Ascending aorta (tissue), 2 donors: Measurements from ENCODE around the gene AIF1. TPM values are rescaled to one million over a fixed set of nuclear protein-coding genes. Genes with fewer than 3 reads are reported as not detected.

Experiments
- DNase-seq, 2 donors: peaks; one replicate each; pipeline ENCODE4 v3.0.0-alpha.2; 2019; ENCODE audit warnings: low spot score in 2 of 2
- H3K27ac ChIP-seq, 2 donors: fragments of 200-600 bp; sonication (generic); one replicate each; pipeline ENCODE4 v1.5.1; 2016 to 2017; ENCODE audit warnings: mild to moderate bottlenecking in 1 of 2
- H3K27me3 ChIP-seq: fragments of 200-600 bp; sonication (generic); one replicate; pipeline ENCODE4 v1.5.1; 2017
- H3K36me3 ChIP-seq, 2 donors: fragments of 200-600 bp; sonication (generic); one replicate each; pipeline ENCODE4 v1.5.1; 2016
- H3K4me1 ChIP-seq, 2 donors: fragments of 200-600 bp; sonication (generic); one replicate each; pipeline ENCODE4 v1.5.1; 2016 to 2017; ENCODE audit warnings: mild to moderate bottlenecking in 1 of 2
- H3K4me3 ChIP-seq, 2 donors: fragments of 200-600 bp; sonication (generic); one replicate each; pipeline ENCODE4 v1.5.1; 2016 to 2017; ENCODE audit warnings: mild to moderate bottlenecking in 1 of 2
- H3K9me3 ChIP-seq, 2 donors: fragments of 200-600 bp; sonication (generic); one replicate each; pipeline ENCODE4 v1.5.1; 2016
- intact Hi-C: fragments of 100-400 bp; cut with DNase I; formaldehyde crosslinking; loops from one replicate; pipeline ENCODE4 v1.15.1; 2023
- total RNA-seq: library from RNA; depleted of rRNA; stranded (reverse); fragments of >200 nt; gene quantifications from one replicate; pipeline ENCODE4 v1.1.0, GENCODE V29; 2016
- TF ChIP-seq, protein P1 (sequence below), 3 experiments: fragments of 200-600 bp in 2 of 3; fragments of 450-650 bp in 1 of 3; sonication (generic) in 2 of 3; IDR thresholded peaks; one replicate each; pipeline ENCODE4 v1.5.1; 2016 to 2019; ENCODE audit warnings: antibody characterized with exemption in 3 of 3, mild to moderate bottlenecking in 1 of 3, moderate library complexity in 1 of 3

The AIF1 gene
- total RNA-seq, 1 donor from 2014 or later: 1.7 TPM

DNA sequence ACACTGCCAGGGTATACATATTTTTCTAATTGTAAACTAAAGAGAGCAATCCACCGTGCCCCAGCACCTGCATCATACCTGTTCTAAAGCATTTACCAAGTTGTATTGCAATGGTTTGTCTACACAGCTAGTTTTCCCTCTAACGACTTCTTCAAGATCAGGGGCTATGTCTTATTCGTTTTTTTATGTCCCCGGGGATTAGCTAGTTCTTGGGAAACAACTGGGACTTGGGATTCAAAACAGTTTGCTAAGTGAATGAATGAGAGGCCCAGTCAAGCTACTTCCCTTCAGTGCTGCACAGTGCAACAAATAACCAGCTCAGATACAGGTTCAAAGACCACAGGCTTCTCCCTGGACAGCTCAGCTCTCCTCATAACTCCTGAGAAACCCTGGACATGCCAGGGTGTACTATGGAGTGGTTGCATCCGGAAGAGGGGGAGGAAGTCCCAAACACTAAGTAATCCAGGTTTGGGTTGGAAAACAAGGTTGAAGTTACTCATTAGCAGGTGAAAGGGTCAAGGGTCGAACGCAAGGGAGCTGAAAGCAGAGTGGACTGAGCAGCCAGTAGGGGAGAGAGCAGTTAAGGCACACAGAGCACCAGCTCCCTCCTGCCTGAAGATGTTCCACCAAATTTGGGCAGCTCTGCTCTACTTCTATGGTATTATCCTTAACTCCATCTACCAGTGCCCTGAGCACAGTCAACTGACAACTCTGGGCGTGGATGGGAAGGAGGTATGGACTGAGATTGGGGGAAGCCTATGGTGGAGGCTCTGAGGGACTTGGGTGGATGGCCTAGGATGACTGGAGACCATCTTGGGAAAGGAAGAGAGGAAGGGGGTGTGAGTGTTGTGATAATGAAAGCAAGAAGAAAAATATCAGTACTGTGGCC is 40.6 kb downstream of the AIF1 start, which contains the start of gene APOM:
APOM (plus strand) TSS at position 546 of the 889 bp plus-strand sequence; CDS start at position 619, 73 bp downstream.
- peaks cover 11 to 33% of the 10 kb centered on the region in 2 donors for H3K4me1 ChIP-seq
- intact Hi-C loops: no loop called here

GRCh38 chr6:31657406-31658157 is 42.5 kb downstream of the AIF1 start:
- no peak for DNase-seq
- Histone ChIP-seq H3K9me3 (no peaks in the 10 kb centered on the region), H3K4me1 (peaks cover 11 to 34% of the 10 kb centered on the region in 2 donors), H3K4me3 (no peak overlapping the region), H3K27me3 (no peaks in the 10 kb centered on the region), H3K36me3 (peaks cover 7 to 24% of the 10 kb centered on the region in 2 donors), H3K27ac (peak overlapping the region in 1 of 2 donors; percentile 14)
- TF ChIP-seq, protein P1, sequence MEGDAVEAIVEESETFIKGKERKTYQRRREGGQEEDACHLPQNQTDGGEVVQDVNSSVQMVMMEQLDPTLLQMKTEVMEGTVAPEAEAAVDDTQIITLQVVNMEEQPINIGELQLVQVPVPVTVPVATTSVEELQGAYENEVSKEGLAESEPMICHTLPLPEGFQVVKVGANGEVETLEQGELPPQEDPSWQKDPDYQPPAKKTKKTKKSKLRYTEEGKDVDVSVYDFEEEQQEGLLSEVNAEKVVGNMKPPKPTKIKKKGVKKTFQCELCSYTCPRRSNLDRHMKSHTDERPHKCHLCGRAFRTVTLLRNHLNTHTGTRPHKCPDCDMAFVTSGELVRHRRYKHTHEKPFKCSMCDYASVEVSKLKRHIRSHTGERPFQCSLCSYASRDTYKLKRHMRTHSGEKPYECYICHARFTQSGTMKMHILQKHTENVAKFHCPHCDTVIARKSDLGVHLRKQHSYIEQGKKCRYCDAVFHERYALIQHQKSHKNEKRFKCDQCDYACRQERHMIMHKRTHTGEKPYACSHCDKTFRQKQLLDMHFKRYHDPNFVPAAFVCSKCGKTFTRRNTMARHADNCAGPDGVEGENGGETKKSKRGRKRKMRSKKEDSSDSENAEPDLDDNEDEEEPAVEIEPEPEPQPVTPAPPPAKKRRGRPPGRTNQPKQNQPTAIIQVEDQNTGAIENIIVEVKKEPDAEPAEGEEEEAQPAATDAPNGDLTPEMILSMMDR (IDR thresholded peaks at IDR 0.05): no peak
- intact Hi-C loops: no loop called here

More for the DNA sequence above, 40.6 kb downstream of the AIF1 start, which contains the start of gene APOM:
- H3K27ac ChIP-seq: no peak within 1 kb of the TSS
- H3K9me3 ChIP-seq: no peaks in the 10 kb centered on the region
- no peaks in the 10 kb centered on the region for H3K27me3 ChIP-seq
- H3K36me3 ChIP-seq: peaks cover 0 to 18% of the 10 kb centered on the region in 2 donors
- TF ChIP-seq, protein P1 (IDR thresholded peaks at IDR 0.05): no peak
- no peak for DNase-seq
- H3K4me3 ChIP-seq: no peak within 1 kb of the TSS

GRCh38 chr6:31658158-31658688 is 43.2 kb downstream of the AIF1 start:
- H3K4me1 ChIP-seq: peaks cover 12 to 40% of the 10 kb centered on the region in 2 donors

DNA sequence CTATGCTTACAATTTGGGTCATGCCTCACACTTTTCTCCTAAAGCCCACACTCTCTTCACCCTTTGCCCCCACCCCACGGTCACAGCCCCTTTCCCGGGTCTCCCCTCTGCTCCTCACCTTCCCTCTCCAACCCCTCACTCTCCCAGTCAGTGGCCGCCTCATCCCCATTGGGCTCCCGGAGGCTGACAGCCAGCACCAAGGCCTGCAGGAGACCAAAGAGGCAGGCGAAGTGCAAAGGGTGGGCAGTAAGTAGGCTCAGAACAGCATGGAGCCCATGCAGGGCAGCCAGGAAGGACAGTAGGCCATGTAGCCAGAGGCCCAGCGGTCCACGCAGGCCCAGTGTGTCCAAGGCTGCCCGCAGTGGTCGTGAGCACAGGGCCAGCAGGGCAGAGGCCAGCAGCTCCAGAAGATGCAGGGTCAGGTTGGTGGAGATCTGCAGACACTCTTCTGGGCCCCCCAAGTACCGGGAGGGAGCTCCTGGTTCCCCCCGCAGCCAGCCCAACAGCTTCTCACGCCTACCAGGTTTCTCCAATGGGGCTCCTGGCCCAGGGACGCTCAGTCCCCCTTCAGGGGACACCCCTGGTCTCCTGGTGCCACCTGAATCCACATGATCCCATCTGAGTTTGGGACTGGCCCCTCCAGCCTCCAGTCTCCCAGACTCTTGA is 44.1 kb downstream of the AIF1 start:
- Histone ChIP-seq H3K36me3 (peaks cover 7 to 24% of the 10 kb centered on the region in 2 donors), H3K4me3 (peak overlapping the region; percentile 77 to 79), H3K9me3 (no peaks in the 10 kb centered on the region), H3K27me3 (no peaks in the 10 kb centered on the region), H3K4me1 (peaks cover 17 to 45% of the 10 kb centered on the region in 2 donors), H3K27ac (peak overlapping the region; percentile 84 to 88)
- intact Hi-C loops: no loop called here
- no peak for DNase-seq
- TF ChIP-seq, protein P1 (IDR thresholded peaks at IDR 0.05): no peak

More at GRCh38 chr6:31658158-31658688, 43.2 kb downstream of the AIF1 start:
- intact Hi-C loops: no loop called here
- Histone ChIP-seq H3K27ac (peak overlapping the region in 1 of 2 donors; percentile 14), H3K9me3 (no peaks in the 10 kb centered on the region), H3K36me3 (peaks cover 7 to 24% of the 10 kb centered on the region in 2 donors), H3K4me3 (peak overlapping the region in 1 of 2 donors; percentile 77), H3K27me3 (no peaks in the 10 kb centered on the region)
- TF ChIP-seq, protein P1 (IDR thresholded peaks at IDR 0.05): no peak
- DNase-seq: no peak
